Measurements from ENCODE around the gene SNW1.

- TF ChIP-seq CTCF (IDR thresholded peaks at IDR 0.05; ENCODE audit: borderline replicate concordance, extremely low read depth, low read length, poor library complexity, severe bottlenecking) (no peak), EZH2 (IDR thresholded peaks at IDR 0.05; ENCODE audit: borderline replicate concordance, low read depth, low read length, severe bottlenecking) (no peak)
Observed at GRCh38 chr14:77741438-77741837, 19.5 kb downstream of the SNW1 start.

Data from DND-41 (cell line).